Measurements from ENCODE around the gene CD6.

The CD6 gene

GRCh38 chr11:60935676-60936442 is 35.6 kb upstream of the CD6 start:
- no peak for DNase-seq

- DNase-seq, result no peak
Observed at GRCh38 chr11:60936467-60937143, 34.9 kb upstream of the CD6 start.

- no peak for DNase-seq
Observed at GRCh38 chr11:60937144-60937527, 34.3 kb upstream of the CD6 start.

GRCh38 chr11:60937811-60938210 is 33.7 kb upstream of the CD6 start:
- no peak for DNase-seq

- no peak for DNase-seq
Observed at GRCh38 chr11:60938500-60938899, 33.0 kb upstream of the CD6 start.

GRCh38 chr11:60939301-60939700 is 32.2 kb upstream of the CD6 start:
- DNase-seq, result no peak

GRCh38 chr11:60939855-60940254 is 31.6 kb upstream of the CD6 start:
- DNase-seq, result no peak

- no peak for DNase-seq
Observed at GRCh38 chr11:60941371-60942119, 29.9 kb upstream of the CD6 start.

GRCh38 chr11:60942219-60942618 is 29.3 kb upstream of the CD6 start:
- no peak for DNase-seq

GRCh38 chr11:60942970-60943565 is 28.4 kb upstream of the CD6 start:
- DNase-seq, result no peak

GRCh38 chr11:60944490-60945294 is 26.8 kb upstream of the CD6 start:
- no peak for DNase-seq

GRCh38 chr11:60945295-60945667 is 26.2 kb upstream of the CD6 start:
- no peak for DNase-seq

GRCh38 chr11:60946601-60947264 is 24.7 kb upstream of the CD6 start:
- no peak for DNase-seq

GRCh38 chr11:60947700-60948099 is 23.8 kb upstream of the CD6 start:
- no peak for DNase-seq

GRCh38 chr11:60948250-60948649 is 23.2 kb upstream of the CD6 start:
- no peak for DNase-seq

GRCh38 chr11:60950024-60950423 is 21.5 kb upstream of the CD6 start:
- DNase-seq, result no peak

- peak; percentile 38 for DNase-seq
Observed at GRCh38 chr11:60950933-60951605, 20.4 kb upstream of the CD6 start.

GRCh38 chr11:60951606-60951903 is 19.9 kb upstream of the CD6 start:
- DNase-seq, result no peak

- DNase-seq, result peak; percentile 20
Observed at GRCh38 chr11:60951904-60952741, 19.4 kb upstream of the CD6 start, which contains the start of gene SLC15A3. SLC15A3 (minus strand) TSS chr11:60952176; CDS start chr11:60951551, 625 bp downstream.

- no peak for DNase-seq
Observed at GRCh38 chr11:60952742-60953170, 18.7 kb upstream of the CD6 start.

- no peak for DNase-seq
Observed at GRCh38 chr11:60953781-60954180, 17.7 kb upstream of the CD6 start.
